Endothelial cell of umbilical vein (primary cell): ENCODE results near the gene SLC39A5. TPM values are rescaled to one million over a fixed set of nuclear protein-coding genes. Genes with fewer than 3 reads are reported as not detected.

Experiments
- BruUV-seq: library from RNA; stranded (reverse); fragments of 400-500 nt; replicated peaks from 2 replicates; lab custom pipeline; 2021; lab: Mats Ljungman, UMichigan
- CTCF ChIA-PET: fragments of 300-600, 350-600 bp; sonication (Branson Sonifier 250); formaldehyde crosslinking; loops from one replicate; lab custom pipeline; 2021; ENCODE audit warnings: antibody characterized with exemption, inconsistent platforms; lab: Charles Lee
- POLR2A ChIA-PET: fragments of 300-600, 350-600 bp; sonication (Branson Sonifier 250); formaldehyde crosslinking; loops from one replicate; lab custom pipeline; 2021; ENCODE audit warnings: antibody characterized with exemption, inconsistent platforms; lab: Charles Lee
- DNase-seq: peaks from one replicate; pipeline ENCODE4 v3.0.0-alpha.2; 2011; ENCODE audit warnings: low read depth, low spot score
- FAIRE-seq: peaks from 2 replicates; lab custom pipeline; 2011; peaks lifted over from hg19 to GRCh38; lab: Jason Lieb, UNC
- H2AFZ ChIP-seq: 2 replicates; pipeline ENCODE4 v1.6.0; 2012; ENCODE audit warnings: low read depth, low read length, control low read depth, inconsistent platforms
- H3K27ac ChIP-seq: 2 replicates; pipeline ENCODE4 v1.5.1; 2011; ENCODE audit warnings: low read depth, mild to moderate bottlenecking, control low read depth, low read length, moderate library complexity; ENCODE audit not compliant: insufficient read depth
- H3K27me3 ChIP-seq, 2 experiments: 2 replicates each; pipeline versions ENCODE4 v1.6.0 to v1.6.1; 2011; ENCODE audit warnings: low read length in 2 of 2, mixed read lengths in 1 of 2; ENCODE audit not compliant: control insufficient read depth in 2 of 2, insufficient read depth in 2 of 2
- H3K36me3 ChIP-seq, 2 experiments: 2 replicates in 1 of 2; 3 replicates in 1 of 2; pipeline ENCODE4 v1.5.1; 2011; ENCODE audit warnings: low read length in 2 of 2, mild to moderate bottlenecking in 1 of 2, moderate library complexity in 1 of 2; ENCODE audit not compliant: control insufficient read depth in 2 of 2, insufficient read depth in 2 of 2; ENCODE audit errors: extremely low read depth in 1 of 2
- H3K4me1 ChIP-seq: 3 replicates; pipeline ENCODE4 v1.5.1; 2011; ENCODE audit warnings: mild to moderate bottlenecking, low read length; ENCODE audit not compliant: control insufficient read depth, insufficient read depth; ENCODE audit errors: extremely low read depth
- H3K4me2 ChIP-seq: 2 replicates; pipeline ENCODE4 v1.6.1; 2011; ENCODE audit warnings: low read length, control low read depth, mixed read lengths; ENCODE audit not compliant: insufficient read depth
- H3K4me3 ChIP-seq, 3 experiments: fragments of 200-600 bp in 1 of 3; sonication (generic), shearing (Covaris generic) in 1 of 3; replicated peaks in 1 of 3; 2 replicates each; pipeline ENCODE4 v1.5.1; 2011 to 2016; ENCODE audit warnings: control low read depth in 3 of 3, low read length in 3 of 3, mild to moderate bottlenecking in 2 of 3, inconsistent platforms in 1 of 3, low read depth in 1 of 3, moderate library complexity in 1 of 3; ENCODE audit not compliant: insufficient read depth in 1 of 3
- H3K79me2 ChIP-seq: 2 replicates; pipeline ENCODE4 v1.6.0; 2012; ENCODE audit warnings: low read length, inconsistent platforms; ENCODE audit not compliant: control insufficient read depth, insufficient read depth
- H3K9ac ChIP-seq: replicated peaks from 2 replicates; pipeline ENCODE3; 2011; ENCODE audit warnings: low read length, control low read depth; ENCODE audit not compliant: insufficient read depth; ENCODE audit errors: extremely low read depth
- H3K9me1 ChIP-seq: replicated peaks from 3 replicates; pipeline ENCODE4 v1.6.0; 2011; ENCODE audit warnings: mild to moderate bottlenecking, low read length; ENCODE audit not compliant: control insufficient read depth, insufficient read depth; ENCODE audit errors: extremely low read depth
- H3K9me3 ChIP-seq: replicated peaks from 2 replicates; pipeline ENCODE4 v1.5.1; 2012; ENCODE audit warnings: low read length, inconsistent platforms; ENCODE audit not compliant: control insufficient read depth, insufficient read depth
- H4K20me1 ChIP-seq: replicated peaks from 2 replicates; pipeline ENCODE3; 2011; ENCODE audit warnings: mild to moderate bottlenecking, low read length; ENCODE audit not compliant: control insufficient read depth, insufficient read depth; ENCODE audit errors: extremely low read depth
- CTCF ChIP-seq, 2 donors: IDR thresholded peaks; 1 replicate in 1 of 2; 2 replicates in 1 of 2; pipeline ENCODE4 v1.5.1; 2011; ENCODE audit warnings: low read length in 2 of 2, mild to moderate bottlenecking in 2 of 2, moderate library complexity in 2 of 2, control low read depth in 1 of 2, inconsistent platforms in 1 of 2, low read depth in 1 of 2; ENCODE audit not compliant: insufficient read depth in 1 of 2; ENCODE audit errors: extremely low read depth in 1 of 2
- EZH2 ChIP-seq: IDR thresholded peaks from 2 replicates; pipeline ENCODE4 v1.6.1; 2012; ENCODE audit warnings: borderline replicate concordance, low read depth, mild to moderate bottlenecking, moderate library complexity, low read length, inconsistent platforms; ENCODE audit not compliant: severe bottlenecking
- FOS ChIP-seq: IDR thresholded peaks from 2 replicates; pipeline ENCODE4 v1.6.1; 2011; ENCODE audit warnings: mild to moderate bottlenecking, low read length, moderate library complexity, borderline replicate concordance; ENCODE audit not compliant: insufficient read depth
- GATA2 ChIP-seq: IDR thresholded peaks from 2 replicates; pipeline ENCODE4 v1.7.0; 2011; ENCODE audit warnings: low read depth, mild to moderate bottlenecking, moderate library complexity, mixed read lengths, low read length; ENCODE audit not compliant: insufficient read length, insufficient read depth
- JUN ChIP-seq: IDR thresholded peaks from 2 replicates; pipeline ENCODE4 v1.6.1; 2011; ENCODE audit warnings: borderline replicate concordance, low read depth; ENCODE audit not compliant: insufficient read length, insufficient read depth
- MAX ChIP-seq: IDR thresholded peaks from 2 replicates; pipeline ENCODE4 v1.6.1; 2011; ENCODE audit not compliant: insufficient read depth, insufficient read length
- MYC ChIP-seq: IDR thresholded peaks from one replicate; pipeline ENCODE4 v1.6.1; 2011; ENCODE audit warnings: mild to moderate bottlenecking, low read depth, low read length
- POLR2A ChIP-seq: IDR thresholded peaks from 2 replicates; pipeline ENCODE4 v1.6.1; 2012; ENCODE audit warnings: low read depth, mild to moderate bottlenecking, control low read depth, low read length
- POLR2AphosphoS5 ChIP-seq: IDR thresholded peaks from 2 replicates; pipeline ENCODE4 v1.6.1; 2012; ENCODE audit warnings: low read depth, mild to moderate bottlenecking, control low read depth, low read length, moderate library complexity; ENCODE audit not compliant: insufficient read depth
- dilution Hi-C: fragments of 300-500 bp; cut with MboI; formaldehyde crosslinking; loops from one replicate; pipeline ENCODE4 v1.15.0; 2019; ENCODE audit warnings: low sequenced_read_pairs; ENCODE audit not compliant: extremely low pct_ligation_motif_present
- intact Hi-C: fragments of 100-400 bp; cut with micrococcal nuclease; formaldehyde crosslinking; loops from one replicate; pipeline ENCODE4 v1.10.0; 2022
- polyA plus RNA-seq, 4 experiments: library from polyadenylated mRNA; depleted of rRNA in 3 of 4; stranded (reverse) in 3 of 4; unstranded in 1 of 4; fragments of >200 nt; gene quantifications; 2 replicates each; pipeline versions ENCODE4 v1.2.1 to v1.2.3, GENCODE V29; 2011 to 2012; ENCODE audit warnings: missing spikeins in 1 of 4
- total RNA-seq: library from RNA; stranded (reverse); gene quantifications from 2 replicates; pipeline ENCODE4 v1.2.3, GENCODE V29; 2021

The SLC39A5 gene
- total and polyA plus RNA-seq, 2 donors (not counting 3 experiments of a cell fraction or from before 2014, with no cell fraction given), result 0.10 TPM; not detected in 1

GRCh38 chr12:56247923-56248322 is 18.1 kb downstream of the SLC39A5 start:
- ChIA-PET POLR2A (interaction anchor here (0.7 kb wide), 1 partner anchor 99 kb away, joined by 4 read pairs; no protein-coding TSS in a partner anchor), CTCF (interaction anchor here (0.9 to 2.8 kb wide), 4 partner anchors 9 to 110 kb away, joined by 3 to 11 read pairs (median 4); partner anchors contain the start of gene ANKRD52)
- dilution Hi-C loops, result no loop called here
- Histone ChIP-seq H4K20me1 (no peaks in the 10 kb centered on the region), H3K27me3 (no peaks in the 10 kb centered on the region), H3K9me1 (no peaks in the 10 kb centered on the region), H3K4me3 (no peak overlapping the region), H3K9me3 (no peaks in the 10 kb centered on the region), H3K4me2 (no peak overlapping the region), H2AFZ (no peak overlapping the region), H3K9ac (no peak overlapping the region), H3K36me3 (peaks cover 28 to 66% of the 10 kb centered on the region in 2 experiments), H3K27ac (no peak overlapping the region), H3K4me1 (no peaks in the 10 kb centered on the region), H3K79me2 (no peaks in the 10 kb centered on the region)
- FAIRE-seq (no peak), DNase-seq (no peak)
- intact Hi-C loops, result no loop called here
- no TSS peak for BruUV-seq
- TF ChIP-seq POLR2AphosphoS5 (no peak), FOS (no peak), CTCF (IDR thresholded peaks at IDR 0.05; ENCODE audit: extremely low read depth in 1 of 2, insufficient read depth in 1 of 2, low read depth in 1 of 2, low read length in 2 of 2) (no peak), EZH2 (no peak), GATA2 (no peak), MYC (no peak), MAX (no peak), JUN (no peak), POLR2A (no peak)
